Endothelial cell of umbilical vein (primary cell): ENCODE results near the gene SLC5A10. TPM values are rescaled to one million over a fixed set of nuclear protein-coding genes. Genes with fewer than 3 reads are reported as not detected.

Experiments used
- BruUV-seq: library from RNA; stranded (reverse); fragments of 400-500 nt; replicated peaks from 2 replicates; lab custom pipeline; 2021; lab: Mats Ljungman, UMichigan
- CTCF ChIA-PET: fragments of 300-600, 350-600 bp; sonication (Branson Sonifier 250); formaldehyde crosslinking; loops from one replicate; lab custom pipeline; 2021; ENCODE audit warnings: antibody characterized with exemption, inconsistent platforms; lab: Charles Lee
- POLR2A ChIA-PET: fragments of 300-600, 350-600 bp; sonication (Branson Sonifier 250); formaldehyde crosslinking; loops from one replicate; lab custom pipeline; 2021; ENCODE audit warnings: antibody characterized with exemption, inconsistent platforms; lab: Charles Lee
- DNase-seq: peaks from one replicate; pipeline ENCODE4 v3.0.0-alpha.2; 2011; ENCODE audit warnings: low read depth, low spot score
- FAIRE-seq: peaks from 2 replicates; lab custom pipeline; 2011; peaks lifted over from hg19 to GRCh38; lab: Jason Lieb, UNC
- H2AFZ ChIP-seq: 2 replicates; pipeline ENCODE4 v1.6.0; 2012; ENCODE audit warnings: low read depth, low read length, control low read depth, inconsistent platforms
- H3K27ac ChIP-seq: 2 replicates; pipeline ENCODE4 v1.5.1; 2011; ENCODE audit warnings: low read depth, mild to moderate bottlenecking, control low read depth, low read length, moderate library complexity; ENCODE audit not compliant: insufficient read depth
- H3K27me3 ChIP-seq, 2 experiments: 2 replicates each; pipeline versions ENCODE4 v1.6.0 to v1.6.1; 2011; ENCODE audit warnings: low read length in 2 of 2, mixed read lengths in 1 of 2; ENCODE audit not compliant: control insufficient read depth in 2 of 2, insufficient read depth in 2 of 2
- H3K36me3 ChIP-seq, 2 experiments: 2 replicates in 1 of 2; 3 replicates in 1 of 2; pipeline ENCODE4 v1.5.1; 2011; ENCODE audit warnings: low read length in 2 of 2, mild to moderate bottlenecking in 1 of 2, moderate library complexity in 1 of 2; ENCODE audit not compliant: control insufficient read depth in 2 of 2, insufficient read depth in 2 of 2; ENCODE audit errors: extremely low read depth in 1 of 2
- H3K4me1 ChIP-seq: 3 replicates; pipeline ENCODE4 v1.5.1; 2011; ENCODE audit warnings: mild to moderate bottlenecking, low read length; ENCODE audit not compliant: control insufficient read depth, insufficient read depth; ENCODE audit errors: extremely low read depth
- H3K4me2 ChIP-seq: 2 replicates; pipeline ENCODE4 v1.6.1; 2011; ENCODE audit warnings: low read length, control low read depth, mixed read lengths; ENCODE audit not compliant: insufficient read depth
- H3K4me3 ChIP-seq, 3 experiments: fragments of 200-600 bp in 1 of 3; sonication (generic), shearing (Covaris generic) in 1 of 3; replicated peaks in 1 of 3; 2 replicates each; pipeline ENCODE4 v1.5.1; 2011 to 2016; ENCODE audit warnings: control low read depth in 3 of 3, low read length in 3 of 3, mild to moderate bottlenecking in 2 of 3, inconsistent platforms in 1 of 3, low read depth in 1 of 3, moderate library complexity in 1 of 3; ENCODE audit not compliant: insufficient read depth in 1 of 3
- H3K79me2 ChIP-seq: 2 replicates; pipeline ENCODE4 v1.6.0; 2012; ENCODE audit warnings: low read length, inconsistent platforms; ENCODE audit not compliant: control insufficient read depth, insufficient read depth
- H3K9ac ChIP-seq: replicated peaks from 2 replicates; pipeline ENCODE3; 2011; ENCODE audit warnings: low read length, control low read depth; ENCODE audit not compliant: insufficient read depth; ENCODE audit errors: extremely low read depth
- H3K9me1 ChIP-seq: replicated peaks from 3 replicates; pipeline ENCODE4 v1.6.0; 2011; ENCODE audit warnings: mild to moderate bottlenecking, low read length; ENCODE audit not compliant: control insufficient read depth, insufficient read depth; ENCODE audit errors: extremely low read depth
- H3K9me3 ChIP-seq: replicated peaks from 2 replicates; pipeline ENCODE4 v1.5.1; 2012; ENCODE audit warnings: low read length, inconsistent platforms; ENCODE audit not compliant: control insufficient read depth, insufficient read depth
- H4K20me1 ChIP-seq: replicated peaks from 2 replicates; pipeline ENCODE3; 2011; ENCODE audit warnings: mild to moderate bottlenecking, low read length; ENCODE audit not compliant: control insufficient read depth, insufficient read depth; ENCODE audit errors: extremely low read depth
- CTCF ChIP-seq, 2 donors: IDR thresholded peaks; 1 replicate in 1 of 2; 2 replicates in 1 of 2; pipeline ENCODE4 v1.5.1; 2011; ENCODE audit warnings: low read length in 2 of 2, mild to moderate bottlenecking in 2 of 2, moderate library complexity in 2 of 2, control low read depth in 1 of 2, inconsistent platforms in 1 of 2, low read depth in 1 of 2; ENCODE audit not compliant: insufficient read depth in 1 of 2; ENCODE audit errors: extremely low read depth in 1 of 2
- EZH2 ChIP-seq: IDR thresholded peaks from 2 replicates; pipeline ENCODE4 v1.6.1; 2012; ENCODE audit warnings: borderline replicate concordance, low read depth, mild to moderate bottlenecking, moderate library complexity, low read length, inconsistent platforms; ENCODE audit not compliant: severe bottlenecking
- FOS ChIP-seq: IDR thresholded peaks from 2 replicates; pipeline ENCODE4 v1.6.1; 2011; ENCODE audit warnings: mild to moderate bottlenecking, low read length, moderate library complexity, borderline replicate concordance; ENCODE audit not compliant: insufficient read depth
- GATA2 ChIP-seq: IDR thresholded peaks from 2 replicates; pipeline ENCODE4 v1.7.0; 2011; ENCODE audit warnings: low read depth, mild to moderate bottlenecking, moderate library complexity, mixed read lengths, low read length; ENCODE audit not compliant: insufficient read length, insufficient read depth
- JUN ChIP-seq: IDR thresholded peaks from 2 replicates; pipeline ENCODE4 v1.6.1; 2011; ENCODE audit warnings: borderline replicate concordance, low read depth; ENCODE audit not compliant: insufficient read length, insufficient read depth
- MYC ChIP-seq: IDR thresholded peaks from one replicate; pipeline ENCODE4 v1.6.1; 2011; ENCODE audit warnings: mild to moderate bottlenecking, low read depth, low read length
- POLR2A ChIP-seq: IDR thresholded peaks from 2 replicates; pipeline ENCODE4 v1.6.1; 2012; ENCODE audit warnings: low read depth, mild to moderate bottlenecking, control low read depth, low read length
- POLR2AphosphoS5 ChIP-seq: IDR thresholded peaks from 2 replicates; pipeline ENCODE4 v1.6.1; 2012; ENCODE audit warnings: low read depth, mild to moderate bottlenecking, control low read depth, low read length, moderate library complexity; ENCODE audit not compliant: insufficient read depth
- dilution Hi-C: fragments of 300-500 bp; cut with MboI; formaldehyde crosslinking; loops from one replicate; pipeline ENCODE4 v1.15.0; 2019; ENCODE audit warnings: low sequenced_read_pairs; ENCODE audit not compliant: extremely low pct_ligation_motif_present
- intact Hi-C: fragments of 100-400 bp; cut with micrococcal nuclease; formaldehyde crosslinking; loops from one replicate; pipeline ENCODE4 v1.10.0; 2022
- polyA plus RNA-seq, 4 experiments: library from polyadenylated mRNA; depleted of rRNA in 3 of 4; stranded (reverse) in 3 of 4; unstranded in 1 of 4; fragments of >200 nt; gene quantifications; 2 replicates each; pipeline versions ENCODE4 v1.2.1 to v1.2.3, GENCODE V29; 2011 to 2012; ENCODE audit warnings: missing spikeins in 1 of 4
- total RNA-seq: library from RNA; stranded (reverse); gene quantifications from 2 replicates; pipeline ENCODE4 v1.2.3, GENCODE V29; 2021

SLC5A10 gene
- total and polyA plus RNA-seq, 2 donors (not counting 3 experiments of a cell fraction or from before 2014, with no cell fraction given): not detected

- Histone ChIP-seq H3K9me3 (no peaks in the 10 kb centered on the region), H2AFZ (no peak overlapping the region), H3K27ac (no peak overlapping the region), H3K36me3 (peaks cover 0 to 2% of the 10 kb centered on the region in 2 experiments), H3K4me3 (no peak overlapping the region), H3K9ac (no peak overlapping the region), H3K79me2 (peaks cover 30% of the 10 kb centered on the region), H3K27me3 (no peaks in the 10 kb centered on the region), H3K4me2 (no peak overlapping the region), H4K20me1 (no peaks in the 10 kb centered on the region), H3K9me1 (no peaks in the 10 kb centered on the region), H3K4me1 (no peaks in the 10 kb centered on the region)
- no peak for FAIRE-seq
- no TSS peak for BruUV-seq
- dilution Hi-C loops: no loop called here
- intact Hi-C loops: no loop called here
- ChIA-PET POLR2A (no interaction called here), CTCF (no interaction called here)
- no peak for DNase-seq
- TF ChIP-seq POLR2AphosphoS5: no peak
- TF ChIP-seq JUN: no peak
These were observed 40.6 kb downstream of the SLC5A10 start for GRCh38 chr17:18992454-18993130.

DNA sequence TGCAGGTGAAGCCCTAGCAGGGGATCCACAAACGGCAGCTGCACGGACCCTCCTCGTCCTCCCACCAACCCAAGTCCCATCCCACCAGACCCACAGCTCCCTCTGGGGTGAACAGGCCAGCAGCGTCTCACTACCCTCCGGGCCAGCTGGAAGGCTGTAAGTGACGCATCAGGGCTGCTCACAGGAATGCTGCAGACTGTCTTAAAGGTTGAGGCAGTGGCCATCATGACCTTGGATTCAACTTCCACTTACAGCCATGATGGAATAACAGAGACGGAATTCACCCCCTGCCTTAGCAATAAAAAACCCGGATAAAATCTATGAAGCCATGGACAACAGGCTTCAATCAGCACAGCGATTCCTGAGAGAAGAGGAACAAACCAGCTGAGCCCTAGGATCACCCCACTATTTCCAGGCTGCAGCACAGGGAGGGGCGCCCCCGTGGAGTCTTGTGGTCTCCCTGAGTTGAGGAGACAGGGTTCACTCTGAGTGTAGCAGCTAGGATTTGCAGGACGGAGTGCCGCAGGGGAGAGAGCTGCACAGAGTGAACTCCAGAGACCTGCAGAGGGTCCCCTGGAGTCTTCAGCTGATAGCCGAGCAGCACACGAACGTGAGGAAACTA is 42.1 kb downstream of the SLC5A10 start:
- Histone ChIP-seq H4K20me1 (no peaks in the 10 kb centered on the region), H3K4me3 (no peak overlapping the region), H3K27me3 (no peaks in the 10 kb centered on the region), H2AFZ (no peak overlapping the region), H3K36me3 (peaks cover 0 to 2% of the 10 kb centered on the region in 2 experiments), H3K9me1 (no peaks in the 10 kb centered on the region), H3K4me2 (no peak overlapping the region), H3K79me2 (peaks cover 31% of the 10 kb centered on the region), H3K27ac (no peak overlapping the region), H3K4me1 (no peaks in the 10 kb centered on the region), H3K9me3 (no peaks in the 10 kb centered on the region), H3K9ac (no peak overlapping the region)
- dilution Hi-C loops: no loop called here
- ChIA-PET POLR2A (no interaction called here), CTCF (no interaction called here)
- BruUV-seq: no TSS peak
- TF ChIP-seq GATA2 (no peak), CTCF (IDR thresholded peaks at IDR 0.05; ENCODE audit: extremely low read depth in 1 of 2, insufficient read depth in 1 of 2, low read depth in 1 of 2, low read length in 2 of 2) (no peak), MYC (no peak), POLR2A (no peak), FOS (no peak), EZH2 (no peak), JUN (no peak), POLR2AphosphoS5 (no peak)
- no peak for FAIRE-seq
- no peak for DNase-seq
- intact Hi-C loops: no loop called here
